GM21619 (cell line): ENCODE measurements around the gene HLA-DMB.

ENCODE experiments used
- ATAC-seq: cut with Tn5 transposase; IDR thresholded peaks from one replicate; pipeline ENCODE4 v1.9.1; 2021; ENCODE audit not compliant: unreplicated experiment

The HLA-DMB gene

DNA sequence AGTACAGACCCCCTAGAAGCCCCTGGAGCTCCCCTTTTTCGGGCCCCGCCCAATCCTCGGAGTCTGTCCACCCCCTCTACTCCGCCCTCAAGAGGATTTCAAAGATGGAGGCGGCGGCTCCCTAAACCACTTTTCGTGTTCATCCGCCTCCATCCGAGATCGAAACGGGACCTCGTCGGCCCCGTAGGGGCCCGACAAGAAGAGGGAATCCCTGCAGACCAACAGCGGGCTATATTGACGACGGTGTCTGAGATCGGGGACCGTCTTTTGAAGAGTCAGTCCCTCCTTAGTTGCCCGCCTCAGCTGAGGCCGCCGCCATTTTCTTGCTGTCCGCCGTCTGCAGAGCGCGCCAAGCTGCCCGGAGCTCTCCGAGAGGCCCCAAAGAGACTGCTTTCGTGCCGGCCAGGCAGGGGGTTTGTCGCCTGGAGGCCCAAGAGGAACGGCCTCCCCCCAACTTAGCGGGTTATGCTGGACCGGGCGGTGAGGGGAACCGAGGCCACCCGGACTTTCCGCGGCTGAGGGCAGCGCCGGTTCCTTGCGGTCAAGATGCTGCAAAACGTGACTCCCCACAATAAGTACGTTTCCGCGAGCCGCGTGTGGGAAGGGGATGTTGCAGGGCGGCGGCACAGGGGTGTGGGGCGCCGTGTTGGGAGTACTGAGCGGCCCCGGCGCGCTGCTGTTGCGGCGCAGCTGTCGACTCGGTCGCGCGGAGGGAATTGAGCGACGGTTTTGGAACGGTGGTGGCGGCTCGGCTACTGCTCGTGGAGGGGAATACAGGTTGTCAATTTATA, 31.7 kb upstream of the HLA-DMB start:
- no peak for ATAC-seq

DNA sequence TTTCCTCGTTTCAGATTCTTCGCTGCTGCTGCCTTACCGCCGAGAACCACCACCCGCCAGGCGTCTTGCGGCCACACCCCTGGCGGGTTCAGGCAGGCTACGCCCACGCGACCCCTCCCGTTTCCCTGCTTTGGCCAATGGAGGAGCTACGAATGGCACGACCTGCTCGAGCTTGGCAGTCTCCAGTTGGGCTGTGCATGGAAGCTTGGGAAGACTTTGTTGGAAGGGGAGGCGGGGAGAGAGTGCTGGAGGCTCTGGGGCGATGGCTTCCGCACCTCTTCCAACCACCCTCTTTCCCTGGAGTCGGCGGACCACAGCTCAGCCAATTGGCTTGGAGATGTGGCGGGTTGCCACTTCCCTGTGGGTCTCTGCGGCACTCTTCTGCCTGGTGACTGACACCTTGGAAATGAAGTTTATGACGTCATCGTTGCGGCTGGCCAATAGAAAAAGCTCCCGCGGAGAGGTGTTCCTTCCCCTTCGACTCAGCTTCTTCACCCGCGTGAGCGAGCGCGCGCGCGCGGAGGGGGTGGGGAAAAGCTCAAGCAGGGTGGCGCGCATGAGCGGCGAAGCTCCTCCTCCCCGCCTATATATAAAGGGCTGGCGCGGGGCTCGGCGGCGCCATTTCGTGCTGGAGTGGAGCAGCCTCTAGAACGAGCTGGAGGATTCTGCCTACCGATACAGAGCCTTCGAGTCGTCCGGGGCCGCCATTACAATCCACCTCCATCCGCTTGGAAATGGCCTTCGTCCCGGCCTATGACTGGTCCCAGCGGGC, 30.9 kb upstream of the HLA-DMB start:
- peak; percentile 36 for ATAC-seq

DNA sequence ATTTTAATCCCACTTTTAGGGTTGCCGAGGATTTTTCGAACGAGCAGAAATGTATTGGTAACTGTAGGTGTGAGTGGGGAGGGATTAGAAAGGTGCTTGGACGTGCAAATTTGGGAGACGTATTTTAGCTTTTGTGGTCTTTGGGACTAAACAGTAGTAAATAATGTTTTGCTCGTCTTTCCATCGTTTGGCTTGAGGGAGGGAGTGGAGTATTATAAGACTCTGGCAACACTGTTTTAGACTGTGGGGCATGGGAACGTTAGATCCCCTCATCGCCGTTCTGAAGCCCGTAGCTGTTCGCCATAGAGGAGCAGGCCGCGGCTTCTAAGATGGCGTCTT, 30.4 kb upstream of the HLA-DMB start:
- no peak for ATAC-seq

DNA sequence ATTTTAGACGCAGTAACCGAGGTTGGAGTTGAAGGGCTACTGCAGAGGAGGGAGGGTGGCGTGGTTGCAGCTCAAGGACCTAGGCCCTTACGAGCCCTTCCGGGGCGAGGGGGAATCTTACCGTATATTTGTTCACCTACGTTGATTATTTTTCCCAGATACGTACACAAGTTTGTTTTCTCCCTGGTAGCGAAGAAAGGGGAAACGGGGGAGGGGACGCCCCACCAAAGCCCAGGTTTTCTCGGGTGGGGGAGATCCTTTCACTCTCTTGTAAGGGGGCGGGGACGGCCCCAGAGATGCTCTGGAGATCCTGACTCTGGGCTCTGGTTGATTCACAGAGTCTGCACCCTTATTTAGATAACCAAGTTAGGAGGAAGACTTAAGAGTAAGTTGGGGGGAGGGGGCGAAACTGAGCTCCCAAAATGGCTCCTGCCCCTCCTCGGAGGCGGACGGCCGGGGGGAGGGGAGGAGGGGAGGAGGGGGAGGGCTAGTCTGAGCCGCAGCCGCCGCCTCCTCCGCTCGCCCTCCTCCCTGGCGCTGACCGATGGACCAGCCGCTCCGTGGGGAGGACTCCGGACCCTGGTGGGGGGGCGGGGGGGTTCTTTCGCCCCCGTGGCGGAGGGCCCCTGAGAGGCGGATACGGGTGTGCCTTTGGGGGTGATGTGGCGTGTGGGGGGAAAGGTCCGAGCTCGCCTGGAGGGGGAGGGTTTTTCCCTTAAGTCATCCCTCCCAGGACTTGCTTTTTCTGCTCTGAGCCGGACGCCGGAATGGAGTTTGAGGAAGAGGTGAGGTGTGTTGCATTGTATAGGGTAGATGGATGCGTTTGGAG, 29.8 kb upstream of the HLA-DMB start:
- no peak for ATAC-seq

GRCh38 chr6:32969685-32970412, 29.0 kb upstream of the HLA-DMB start:
- no peak for ATAC-seq

DNA sequence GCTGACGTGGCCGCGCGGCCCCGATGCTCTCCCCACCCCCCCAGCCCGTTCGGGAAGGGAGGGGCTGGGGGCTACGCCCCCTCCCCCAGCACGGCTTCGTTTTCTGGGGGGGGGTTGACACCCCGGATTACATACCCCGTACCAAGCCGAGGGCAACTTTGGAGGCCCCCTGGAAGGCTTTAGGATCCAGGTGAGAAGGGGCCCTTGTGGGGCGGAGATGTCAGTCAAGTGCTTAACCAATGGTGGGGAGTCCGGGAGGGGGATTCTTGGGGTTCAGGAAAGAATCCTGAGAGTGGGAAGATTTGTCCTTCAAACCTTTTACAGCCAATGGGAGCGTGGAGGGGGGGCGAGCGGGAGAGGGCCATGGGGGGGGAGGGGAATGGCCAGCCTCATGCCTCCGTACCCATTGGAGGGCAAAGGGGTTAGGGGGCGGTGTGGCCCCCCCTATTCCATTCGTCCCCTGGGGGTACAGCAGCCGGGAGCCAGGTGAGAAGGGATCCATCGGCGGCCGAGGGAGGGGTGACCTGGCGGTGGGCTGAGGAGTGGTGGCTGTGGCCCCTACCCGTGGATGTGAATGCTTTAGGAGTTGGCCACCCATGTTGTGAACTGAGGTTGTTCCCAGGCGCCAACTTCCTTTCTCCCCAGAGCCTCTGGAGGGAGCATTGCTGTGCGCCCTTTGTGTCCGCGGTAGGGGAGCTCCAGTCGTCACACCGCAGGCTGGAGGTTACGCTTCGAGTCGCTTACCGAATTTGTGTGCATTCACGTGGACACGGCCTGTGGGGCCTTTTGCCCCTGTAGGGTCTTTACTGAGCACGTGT, 28.2 kb upstream of the HLA-DMB start:
- no peak for ATAC-seq

- peak; percentile 28 for ATAC-seq
Observed at GRCh38 chr6:32968093-32968866, 27.5 kb upstream of the HLA-DMB start, which contains the start of gene BRD2. Gene BRD2, plus strand, starts transcription at chr6:32968594. Its CDS starts 4,305 bp downstream, at chr6:32972899.

DNA sequence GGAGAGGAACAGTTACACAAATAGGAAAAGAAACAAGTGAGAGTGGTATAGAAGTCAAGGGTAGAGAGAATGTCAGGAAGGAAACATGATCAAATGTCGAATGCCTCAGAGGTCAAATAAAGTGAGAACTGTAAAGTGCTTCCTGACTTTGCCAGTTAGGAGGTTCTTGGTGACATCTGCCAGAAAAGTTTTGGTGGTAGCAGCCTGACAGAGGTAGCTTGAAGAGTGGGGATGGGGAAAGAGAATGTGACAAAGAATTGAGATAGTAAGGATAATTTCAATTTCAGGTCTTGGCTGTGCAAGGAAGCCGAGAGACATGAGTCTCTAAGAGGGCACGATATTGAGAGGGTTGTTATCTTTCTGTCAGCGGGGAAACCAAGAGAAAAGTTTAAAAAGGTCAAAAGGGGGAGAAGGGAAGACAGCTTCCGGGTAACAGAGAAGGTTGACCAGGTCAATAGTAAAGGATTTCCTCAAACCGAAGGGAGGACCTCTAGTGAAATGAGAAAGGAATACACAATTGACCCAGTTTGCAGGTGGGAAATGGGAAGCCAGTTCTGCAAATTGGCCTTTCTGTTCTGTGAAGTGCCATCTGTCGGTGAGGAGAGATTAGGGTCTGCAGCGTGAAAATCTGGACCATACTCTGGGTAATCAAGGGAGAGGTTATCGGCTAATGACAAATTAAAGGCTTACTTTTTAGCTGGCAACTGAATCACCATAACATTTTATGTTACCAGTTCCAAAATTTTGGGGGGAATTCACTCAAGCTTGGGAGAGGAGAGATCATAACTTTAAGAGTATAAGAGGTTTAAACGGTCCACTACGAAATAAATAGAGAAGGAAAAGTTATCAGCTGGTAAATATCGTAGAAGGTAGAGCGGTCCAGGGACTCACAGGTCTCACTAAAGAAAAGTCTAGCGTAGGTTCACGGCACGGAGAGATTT, 26.6 kb upstream of the HLA-DMB start:
- no peak for ATAC-seq

DNA sequence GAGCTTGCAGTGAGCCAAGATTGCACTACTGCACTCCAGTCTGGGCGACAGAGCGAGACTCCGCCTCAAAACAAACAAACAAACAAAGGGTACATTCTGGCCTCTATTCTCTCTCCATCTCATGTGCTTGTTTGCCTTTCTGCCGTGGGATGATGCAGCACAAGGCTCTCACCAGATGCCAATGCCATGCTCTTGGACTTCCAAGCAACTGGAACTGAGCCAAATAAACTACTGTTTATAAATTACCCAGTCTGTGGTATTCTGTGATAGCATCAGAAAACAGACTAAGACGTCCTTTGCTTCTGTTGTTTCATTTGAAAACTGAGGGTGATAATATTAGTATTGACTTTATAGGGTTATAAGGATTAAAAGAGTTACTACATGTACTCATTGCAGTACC, 23.9 kb upstream of the HLA-DMB start:
- no peak for ATAC-seq

DNA sequence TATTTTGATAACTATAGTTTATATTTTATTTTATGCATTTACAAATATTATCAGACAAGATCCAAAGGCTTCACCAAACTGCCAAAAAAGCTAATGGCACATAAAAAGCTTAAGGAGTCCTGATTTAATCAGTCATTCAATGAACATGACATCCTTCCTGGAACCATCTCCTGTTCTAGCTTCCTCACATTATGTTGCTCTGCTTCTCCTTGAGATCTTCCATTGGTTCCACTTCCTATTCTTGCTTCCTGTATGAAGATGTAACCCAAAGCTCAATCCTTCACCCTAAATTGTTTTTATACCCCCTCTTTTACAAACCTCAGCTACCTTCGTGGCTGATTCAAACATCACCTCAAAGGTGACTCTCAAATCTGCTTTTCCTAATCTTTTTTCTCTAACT, 23.0 kb upstream of the HLA-DMB start:
- ATAC-seq = no peak

DNA sequence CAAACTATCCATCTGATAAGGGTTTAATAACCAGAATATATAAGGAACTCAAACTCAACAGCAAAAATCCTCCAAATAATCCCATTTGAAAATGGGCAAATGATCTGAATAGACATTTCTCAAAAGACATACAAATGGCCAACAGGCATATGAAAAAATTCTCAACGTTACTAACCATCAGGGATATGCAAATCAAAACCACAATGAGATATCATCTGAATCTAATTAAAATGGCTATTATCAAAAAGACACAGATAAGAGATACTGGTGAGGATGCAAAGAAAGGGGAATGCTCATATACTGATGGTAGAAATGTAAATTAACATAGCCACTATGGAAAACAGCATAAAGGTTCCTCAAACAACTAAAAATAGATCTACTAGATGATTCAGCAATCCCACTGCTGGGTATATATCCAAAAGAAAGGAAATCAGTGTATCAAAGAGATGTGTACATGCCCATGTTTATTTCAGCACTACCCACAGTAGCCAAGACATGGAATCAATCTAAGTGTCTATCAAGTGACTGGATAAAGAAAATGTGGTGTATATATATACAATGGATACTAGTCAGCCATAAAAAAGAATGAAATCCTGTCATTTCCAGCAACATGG, 21.5 kb upstream of the HLA-DMB start:
- no peak for ATAC-seq

DNA sequence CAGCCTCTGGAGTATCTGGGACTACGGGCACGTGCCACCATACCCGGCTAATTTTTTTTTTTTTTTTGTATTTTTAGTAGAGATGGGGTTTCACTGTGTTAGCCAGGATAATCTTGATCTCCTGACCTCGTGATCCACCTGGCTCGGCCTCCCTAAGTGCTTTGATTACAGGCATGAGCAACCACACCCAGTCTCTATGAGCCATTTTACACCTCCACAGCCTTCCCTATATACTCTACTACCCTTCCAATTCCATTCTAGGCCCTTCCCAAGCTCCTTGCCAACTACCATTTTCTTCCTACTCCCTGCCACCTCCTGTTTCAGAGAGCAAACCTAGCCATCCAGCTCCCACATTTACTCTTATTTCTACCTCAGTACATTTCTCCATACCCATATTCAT, 19.7 kb upstream of the HLA-DMB start:
- ATAC-seq = no peak

DNA sequence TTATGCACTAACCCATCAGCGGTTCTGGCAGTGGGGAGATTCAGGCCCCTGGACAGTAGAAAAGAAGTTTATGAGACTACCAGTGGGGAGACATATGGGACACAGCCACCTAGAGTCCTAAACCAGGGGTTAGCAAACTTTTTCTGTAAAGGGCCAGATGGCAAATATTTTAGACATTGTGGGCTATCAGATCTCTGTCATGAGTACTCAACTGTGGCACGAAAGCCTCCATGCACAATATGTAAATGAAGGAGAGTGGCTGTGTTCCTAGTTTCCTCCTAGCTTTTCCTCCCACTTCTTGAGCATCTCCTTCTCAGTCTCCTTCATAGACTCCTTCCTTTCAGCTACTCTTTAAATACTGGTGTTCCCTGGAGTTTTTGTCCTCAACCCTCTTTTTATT, 15.3 kb upstream of the HLA-DMB start:
- no peak for ATAC-seq

DNA sequence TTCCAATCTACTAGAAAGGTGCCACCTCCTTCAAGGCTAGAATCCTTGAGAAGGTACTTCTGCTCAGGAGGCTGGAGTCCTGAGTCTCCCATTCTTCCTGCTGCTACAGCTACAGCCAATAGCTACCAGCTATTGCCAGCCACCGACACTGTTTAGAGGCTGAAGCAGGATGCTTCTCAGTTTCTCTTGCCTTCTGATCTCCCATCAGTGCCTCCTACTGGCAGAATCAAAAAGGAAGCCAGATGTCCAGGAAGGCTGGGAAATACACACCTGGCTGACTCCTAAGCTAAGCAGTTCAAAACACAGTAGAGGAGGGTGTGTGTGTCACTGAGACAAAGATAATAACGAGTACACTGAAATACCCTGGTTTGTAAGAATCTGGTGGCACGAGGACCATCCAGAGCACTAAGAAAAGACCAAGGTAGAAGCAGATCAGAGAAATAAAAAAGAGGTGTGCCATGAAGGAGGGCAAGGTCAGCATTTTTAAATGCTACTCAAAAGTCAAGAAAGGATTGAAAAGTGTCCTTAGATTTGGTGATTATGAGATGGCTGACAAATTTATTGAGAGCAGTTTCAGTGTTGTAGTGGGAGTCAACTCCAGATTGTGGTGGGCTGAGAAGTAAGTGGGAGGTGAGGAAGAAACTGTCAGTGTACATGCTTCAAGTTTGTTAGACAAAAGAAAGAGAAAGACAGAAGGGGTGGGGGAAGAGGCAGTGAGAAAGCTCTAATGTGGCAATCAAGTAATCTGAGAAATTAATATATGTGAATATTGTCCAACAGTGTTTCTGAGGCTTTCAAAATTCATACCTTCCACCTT, 14.4 kb upstream of the HLA-DMB start:
- ATAC-seq = no peak

DNA sequence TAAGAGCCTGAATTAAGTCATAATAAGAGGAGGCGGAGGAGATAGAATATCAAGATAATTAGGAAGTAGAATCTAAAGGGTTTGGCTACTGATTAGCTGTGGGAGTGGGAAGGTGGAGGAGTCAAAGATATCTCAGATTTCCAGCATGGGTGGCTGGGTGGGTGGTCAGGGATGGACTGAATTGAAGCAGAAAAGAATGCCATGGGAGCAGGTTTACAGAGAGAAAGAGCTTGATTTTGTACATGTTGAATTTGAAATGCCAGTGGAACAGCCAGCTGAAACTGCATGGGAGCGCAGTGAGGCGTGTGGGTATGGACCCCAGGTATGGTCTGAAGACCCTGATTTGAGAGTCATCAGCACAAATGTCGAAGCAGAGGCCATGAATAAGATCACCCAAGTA, 13.4 kb upstream of the HLA-DMB start:
- no peak for ATAC-seq

DNA sequence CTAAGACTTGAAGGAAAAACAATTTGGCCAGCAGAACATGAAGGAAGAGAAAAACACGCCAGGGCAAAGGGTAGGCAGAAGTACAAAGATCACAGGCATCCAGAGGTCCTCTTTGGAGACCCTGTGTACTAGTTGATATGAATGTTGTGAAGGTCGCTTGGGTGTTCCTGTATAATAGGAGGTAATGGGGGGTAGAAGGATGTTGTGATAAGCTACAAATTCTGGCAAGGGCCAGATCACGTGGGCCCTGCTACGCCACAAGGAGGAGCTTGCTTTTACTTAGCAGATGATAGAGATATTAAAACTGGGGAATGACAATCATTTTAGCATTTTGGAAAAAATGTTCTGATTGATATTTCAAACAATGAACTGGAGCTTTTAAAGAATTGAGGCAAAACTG, 12.9 kb upstream of the HLA-DMB start:
- no peak for ATAC-seq
